22Rv1 (cell line): ENCODE results near the gene FES.

ENCODE experiments used
- ZFX ChIP-seq: fragments of 450-650 bp; IDR thresholded peaks from 2 replicates; pipeline ENCODE4 v1.6.1; 2017; ENCODE audit warnings: antibody characterized with exemption, borderline replicate concordance
- TF ChIP-seq, protein P1 (sequence below): fragments of 450-650 bp; IDR thresholded peaks from 2 replicates; pipeline ENCODE4 v1.5.1; 2017; ENCODE audit warnings: mild to moderate bottlenecking

DNA sequence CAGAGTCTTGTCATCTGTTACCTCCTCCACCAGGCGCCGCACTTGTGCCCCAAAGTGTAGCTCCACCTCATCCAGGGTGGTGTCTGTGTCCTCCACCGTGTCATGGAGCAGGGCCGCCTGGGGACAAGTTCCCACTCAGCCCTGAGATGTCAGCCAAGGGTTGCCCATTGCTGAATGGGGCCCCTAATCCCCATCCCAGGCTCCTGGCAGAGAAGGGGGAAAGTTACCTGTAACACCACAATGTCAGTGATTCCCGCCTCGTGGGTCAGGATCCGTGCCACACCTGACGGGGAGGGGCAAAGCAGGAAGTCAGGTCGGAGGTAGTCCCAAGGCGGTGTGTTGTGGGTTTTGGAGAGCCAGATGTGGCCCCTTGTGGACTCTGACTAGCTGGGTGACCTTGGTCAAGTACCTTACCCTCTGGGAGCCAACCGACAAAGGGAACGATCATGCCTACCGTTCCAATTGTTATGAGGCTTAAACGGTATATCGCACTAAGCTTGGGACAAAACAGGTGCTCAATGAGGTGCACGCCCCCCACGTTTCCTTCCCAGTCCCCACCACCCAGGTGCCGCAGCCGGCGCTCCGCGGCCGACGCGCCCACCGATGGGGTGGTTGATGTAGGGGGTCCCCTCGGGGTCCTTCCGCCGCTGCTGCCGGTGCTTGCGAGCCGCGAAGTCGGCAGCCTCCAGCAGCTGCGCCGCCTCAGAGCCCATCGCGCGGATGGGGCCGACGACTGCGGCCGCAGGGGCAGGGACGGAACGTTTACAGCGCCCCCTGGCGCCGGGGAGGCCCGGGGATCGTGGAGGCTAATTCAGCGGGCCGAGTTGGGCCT, 47.7 kb downstream of the FES start, which contains the start of gene HDDC3:
- TF ChIP-seq, protein P1, sequence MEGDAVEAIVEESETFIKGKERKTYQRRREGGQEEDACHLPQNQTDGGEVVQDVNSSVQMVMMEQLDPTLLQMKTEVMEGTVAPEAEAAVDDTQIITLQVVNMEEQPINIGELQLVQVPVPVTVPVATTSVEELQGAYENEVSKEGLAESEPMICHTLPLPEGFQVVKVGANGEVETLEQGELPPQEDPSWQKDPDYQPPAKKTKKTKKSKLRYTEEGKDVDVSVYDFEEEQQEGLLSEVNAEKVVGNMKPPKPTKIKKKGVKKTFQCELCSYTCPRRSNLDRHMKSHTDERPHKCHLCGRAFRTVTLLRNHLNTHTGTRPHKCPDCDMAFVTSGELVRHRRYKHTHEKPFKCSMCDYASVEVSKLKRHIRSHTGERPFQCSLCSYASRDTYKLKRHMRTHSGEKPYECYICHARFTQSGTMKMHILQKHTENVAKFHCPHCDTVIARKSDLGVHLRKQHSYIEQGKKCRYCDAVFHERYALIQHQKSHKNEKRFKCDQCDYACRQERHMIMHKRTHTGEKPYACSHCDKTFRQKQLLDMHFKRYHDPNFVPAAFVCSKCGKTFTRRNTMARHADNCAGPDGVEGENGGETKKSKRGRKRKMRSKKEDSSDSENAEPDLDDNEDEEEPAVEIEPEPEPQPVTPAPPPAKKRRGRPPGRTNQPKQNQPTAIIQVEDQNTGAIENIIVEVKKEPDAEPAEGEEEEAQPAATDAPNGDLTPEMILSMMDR, result peak; percentile 89
- TF ChIP-seq ZFX, result no peak
